HepG2 (cell line): ENCODE data around the gene RGS13. TPM values are rescaled to one million over a fixed set of nuclear protein-coding genes. Genes with fewer than 3 reads are reported as not detected.

Experiments used
- ATAC-seq: fragments of 200-7000 bp; cut with Tn5 transposase; 3 replicates; pipeline ENCODE4 v1.9.1; 2020; ENCODE audit warnings: mild to moderate bottlenecking, moderate library complexity
- BruUV-seq: library from RNA; stranded (reverse); fragments of 400-500 nt; replicated peaks from 2 replicates; lab custom pipeline; 2021; lab: Mats Ljungman, UMichigan
- CTCF ChIA-PET: fragments of 300-600 bp; formaldehyde crosslinking; extraction: SDS; loops from one replicate; lab custom pipeline; 2021; ENCODE audit warnings: low total read pairs, inconsistent platforms, low intra/inter-chr PET ratio; lab: Yijun Ruan, JAX
- POLR2A ChIA-PET: fragments of 350-600 bp; sonication (Branson Sonifier 250); formaldehyde crosslinking; loops from one replicate; lab custom pipeline; 2020; ENCODE audit warnings: antibody characterized with exemption, inconsistent platforms; lab: Yijun Ruan, JAX
- DNase-seq: peaks from one replicate; pipeline ENCODE4 v3.0.0-alpha.2; 2015; ENCODE audit warnings: low spot score
- FAIRE-seq: peaks from 3 replicates; lab custom pipeline; 2011; peaks lifted over from hg19 to GRCh38; lab: Jason Lieb, UNC
- H2AFZ ChIP-seq: one replicate; pipeline ENCODE4 v1.6.1; 2011; ENCODE audit warnings: low read length, inconsistent platforms
- H3K27ac ChIP-seq: fragments of 300-600 bp; 3 replicates; pipeline ENCODE4 v1.8.0; 2011; ENCODE audit warnings: mixed run types, mild to moderate bottlenecking, mixed read lengths, low read length, inconsistent platforms; ENCODE audit not compliant: insufficient read depth; ENCODE audit errors: extremely low read length
- H3K27me3 ChIP-seq, 2 experiments: fragments of 200-600 bp in 1 of 2; 2 replicates in 1 of 2; 3 replicates in 1 of 2; pipeline versions ENCODE4 v1.6.0 to v1.8.0; 2011; ENCODE audit warnings: low read length in 2 of 2, mild to moderate bottlenecking in 2 of 2, moderate library complexity in 2 of 2, inconsistent platforms in 1 of 2; ENCODE audit not compliant: insufficient read depth in 2 of 2, control insufficient read depth in 1 of 2
- H3K36me3 ChIP-seq, 2 experiments: fragments of 200-600 bp in 1 of 2; replicated peaks in 1 of 2; 2 replicates in 1 of 2; 3 replicates in 1 of 2; pipeline versions ENCODE4 v1.5.1 to v1.8.0; 2011; ENCODE audit warnings: low read length in 2 of 2, inconsistent platforms in 1 of 2; ENCODE audit not compliant: insufficient read depth in 2 of 2, control insufficient read depth in 1 of 2
- H3K4me1 ChIP-seq: 2 replicates; pipeline ENCODE4 v1.5.1; 2012; ENCODE audit warnings: low read length, inconsistent platforms; ENCODE audit not compliant: insufficient read depth
- H3K4me2 ChIP-seq: 2 replicates; pipeline ENCODE4 v1.6.0; 2011; ENCODE audit warnings: low read depth, low read length, inconsistent platforms
- H3K4me3 ChIP-seq, 3 experiments: fragments of 200-600 bp in 1 of 3; sonication (generic), shearing (Covaris generic) in 1 of 3; replicated peaks in 1 of 3; 2 replicates each; pipeline ENCODE4 v1.5.1; 2011 to 2016; ENCODE audit warnings: low read length in 3 of 3, inconsistent platforms in 2 of 3, low read depth in 2 of 3, mild to moderate bottlenecking in 2 of 3, control low read depth in 1 of 3, mixed read lengths in 1 of 3; ENCODE audit not compliant: insufficient read depth in 1 of 3
- H3K79me2 ChIP-seq: one replicate; pipeline ENCODE4 v1.6.1; 2011; ENCODE audit warnings: low read length, inconsistent platforms; ENCODE audit not compliant: insufficient read depth
- H3K9ac ChIP-seq: 2 replicates; pipeline ENCODE4 v1.6.0; 2011; ENCODE audit warnings: mild to moderate bottlenecking, low read depth, low read length, inconsistent platforms; ENCODE audit not compliant: insufficient read depth
- H3K9me3 ChIP-seq: 2 replicates; pipeline ENCODE4 v1.5.1; 2012; ENCODE audit warnings: mild to moderate bottlenecking, low read length
- H4K20me1 ChIP-seq: 2 replicates; pipeline ENCODE4 v1.6.0; 2011; ENCODE audit warnings: inconsistent platforms, mild to moderate bottlenecking, low read length, moderate library complexity; ENCODE audit not compliant: insufficient read depth
- BORCS8-MEF2B ChIP-seq: sonication (generic); formaldehyde crosslinking; IDR thresholded peaks from 2 replicates; pipeline ENCODE4 v1.8.0; 2022; ENCODE audit warnings: mild to moderate bottlenecking, missing genetic modification reagents
- CHD4 ChIP-seq: fragments of 200-600 bp; sonication (generic); IDR thresholded peaks from 2 replicates; pipeline ENCODE4 v1.7.0; 2017; ENCODE audit warnings: mild to moderate bottlenecking, low read length, borderline replicate concordance
- ELF1 ChIP-seq: sonication (generic); formaldehyde crosslinking; IDR thresholded peaks from 2 replicates; pipeline ENCODE4 v1.4.0; 2020; ENCODE audit warnings: missing genetic modification reagents
- GTF2F1 ChIP-seq: fragments of 150-350 bp; IDR thresholded peaks from 2 replicates; pipeline ENCODE4 v1.6.1; 2014; ENCODE audit warnings: low read length
- HNRNPK ChIP-seq: fragments of 200-400 bp; formaldehyde crosslinking; IDR thresholded peaks from 2 replicates; pipeline ENCODE4 v1.6.1; 2018; ENCODE audit warnings: low read length, low read depth, moderate library complexity, mild to moderate bottlenecking; ENCODE audit not compliant: poor library complexity, severe bottlenecking
- MTF1 ChIP-seq: sonication (generic); formaldehyde crosslinking; IDR thresholded peaks from 2 replicates; pipeline ENCODE4 v1.5.0; 2020; ENCODE audit warnings: missing genetic modification reagents
- RAD21 ChIP-seq: fragments of 450-650 bp; formaldehyde crosslinking; IDR thresholded peaks from 2 replicates; pipeline ENCODE4 v1.5.0; 2020; ENCODE audit warnings: mild to moderate bottlenecking
- ZFY ChIP-seq: sonication (generic); formaldehyde crosslinking; IDR thresholded peaks from 2 replicates; pipeline ENCODE4 v1.4.0; 2020; ENCODE audit warnings: missing genetic modification reagents
- ZNF274 ChIP-seq: sonication (generic); formaldehyde crosslinking; IDR thresholded peaks from 2 replicates; pipeline ENCODE4 v1.5.1; 2020; ENCODE audit warnings: mild to moderate bottlenecking, missing genetic modification reagents
- ZNF761 ChIP-seq: sonication (generic); formaldehyde crosslinking; conservative IDR thresholded peaks from 2 replicates; pipeline ENCODE4 v1.4.0; 2020; ENCODE audit warnings: mild to moderate bottlenecking, missing genetic modification reagents
- WGBS: methylation state at CpG from one replicate; pipeline ENCODE4 v1.1.6; 2017; ENCODE audit warnings: low lambda C conversion rate; 5-methylcytosine and 5-hydroxymethylcytosine counted together
- in situ Hi-C: cut with HindIII; loops from 2 replicates; pipeline ENCODE4 v1.10.0; 2017; ENCODE audit warnings: low pct_unique_long_range_greater_than_20kb; ENCODE audit not compliant: extremely low pct_ligation_motif_present
- intact Hi-C: fragments of 100-400 bp; cut with micrococcal nuclease; formaldehyde crosslinking; loops from one replicate; pipeline ENCODE4 v1.10.0; 2022; ENCODE audit not compliant: unreplicated experiment
- polyA plus RNA-seq, 8 experiments: library from polyadenylated mRNA; depleted of rRNA in 3 of 8; stranded (reverse) in 7 of 8; unstranded in 1 of 8; fragments of >200 nt; fragmentation: Illumina TruSeq in 4 of 8; extraction: Trizol in 4 of 8; gene quantifications; 2 replicates each; pipeline versions ENCODE4 v1.2.1 to v1.2.3, GENCODE V29; 2011 to 2016; ENCODE audit warnings: low read depth in 4 of 8, missing spikeins in 1 of 8, mixed read lengths in 1 of 8; ENCODE audit not compliant: insufficient read depth in 1 of 8
- total RNA-seq, 5 experiments: library from RNA; depleted of rRNA; stranded (reverse); fragments of >200 nt; fragmentation: Illumina TruSeq; extraction: Trizol; gene quantifications; 2 replicates each; pipeline ENCODE4 v1.2.3, GENCODE V29; 2016; ENCODE audit warnings: low read depth in 1 of 5
- TF ChIP-seq, protein P1 (sequence below): IDR thresholded peaks from 2 replicates; pipeline ENCODE4 v1.6.1; 2012; ENCODE audit warnings: low read length, improper control_type of control experiment

Gene RGS13
- total and polyA plus RNA-seq, 2 of the 13 experiments (the other 11 are each of a cell fraction or from before 2014, with no cell fraction given), result not detected

- H3K4me1 ChIP-seq, result peaks cover 28% of the 10 kb centered on the region
- WGBS, result 65% methylated on average over 1 of the region's 1 CpG
- H3K79me2 ChIP-seq, result no peaks in the 10 kb centered on the region
- BruUV-seq, result no TSS peak
- no peaks in the 10 kb centered on the region for H4K20me1 ChIP-seq
- DNase-seq, result no peak
- ChIA-PET CTCF (no interaction called here), POLR2A (no interaction called here)
- no peak overlapping the region for H3K4me3 ChIP-seq
- no peaks in the 10 kb centered on the region for H3K27me3 ChIP-seq
- no peak overlapping the region for H3K9ac ChIP-seq
- in situ Hi-C loops (no loop called here), intact Hi-C loops (no loop called here)
- H3K27ac ChIP-seq, result no peak overlapping the region
- no peak for ATAC-seq
- no peak overlapping the region for H3K4me2 ChIP-seq
- FAIRE-seq, result no peak
- H2AFZ ChIP-seq, result no peak overlapping the region
- no peaks in the 10 kb centered on the region for H3K9me3 ChIP-seq
- TF ChIP-seq RAD21 (CRISPR knock-in tag), result no peak
- no peak for TF ChIP-seq ZFY (CRISPR knock-in tag)
- TF ChIP-seq BORCS8-MEF2B (CRISPR knock-in tag), result no peak
- no peaks in the 10 kb centered on the region for H3K36me3 ChIP-seq
These were observed 7.4 kb upstream of the RGS13 start for GRCh38 chr1:192628396-192629057.

DNA sequence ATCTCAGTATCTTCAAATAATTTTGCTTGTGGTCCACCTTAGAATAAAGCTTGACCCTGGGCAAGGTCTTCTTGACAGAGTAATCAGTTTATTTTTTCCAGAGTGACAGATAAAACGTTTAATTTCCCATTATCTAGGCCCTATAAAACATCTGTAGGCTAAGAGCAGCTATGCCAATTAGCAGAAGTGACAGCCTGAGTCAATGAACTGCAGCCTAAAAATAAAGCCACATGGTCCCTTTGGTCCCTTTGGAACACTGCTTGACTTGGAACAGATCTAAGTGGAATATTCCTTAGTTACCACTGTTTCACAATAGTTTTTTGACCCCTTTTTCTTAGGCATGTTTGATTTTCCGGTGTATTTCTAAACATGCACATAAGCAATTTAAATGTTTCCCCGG is 6.3 kb upstream of the RGS13 start:
- 31% methylated on average over 3 of the region's 3 CpGs for whole genome bisulfite sequencing
- H3K27ac ChIP-seq, result no peak overlapping the region
- intact Hi-C loops, result no loop called here
- ChIA-PET CTCF (no interaction called here), POLR2A (no interaction called here)
- no peaks in the 10 kb centered on the region for H3K27me3 ChIP-seq
- H3K4me3 ChIP-seq, result no peak overlapping the region
- no peaks in the 10 kb centered on the region for H3K79me2 ChIP-seq
- no TSS peak for BruUV-seq
- in situ Hi-C loops, result no loop called here
- FAIRE-seq (no peak), DNase-seq (no peak), ATAC-seq (no peak)
- no peaks in the 10 kb centered on the region for H3K9me3 ChIP-seq
- peaks cover 32% of the 10 kb centered on the region for H3K4me1 ChIP-seq
- no peaks in the 10 kb centered on the region for H3K36me3 ChIP-seq
- H2AFZ ChIP-seq, result no peak overlapping the region
- no peak overlapping the region for H3K9ac ChIP-seq
- H3K4me2 ChIP-seq, result no peak overlapping the region
- H4K20me1 ChIP-seq, result no peaks in the 10 kb centered on the region
- TF ChIP-seq, protein P1, sequence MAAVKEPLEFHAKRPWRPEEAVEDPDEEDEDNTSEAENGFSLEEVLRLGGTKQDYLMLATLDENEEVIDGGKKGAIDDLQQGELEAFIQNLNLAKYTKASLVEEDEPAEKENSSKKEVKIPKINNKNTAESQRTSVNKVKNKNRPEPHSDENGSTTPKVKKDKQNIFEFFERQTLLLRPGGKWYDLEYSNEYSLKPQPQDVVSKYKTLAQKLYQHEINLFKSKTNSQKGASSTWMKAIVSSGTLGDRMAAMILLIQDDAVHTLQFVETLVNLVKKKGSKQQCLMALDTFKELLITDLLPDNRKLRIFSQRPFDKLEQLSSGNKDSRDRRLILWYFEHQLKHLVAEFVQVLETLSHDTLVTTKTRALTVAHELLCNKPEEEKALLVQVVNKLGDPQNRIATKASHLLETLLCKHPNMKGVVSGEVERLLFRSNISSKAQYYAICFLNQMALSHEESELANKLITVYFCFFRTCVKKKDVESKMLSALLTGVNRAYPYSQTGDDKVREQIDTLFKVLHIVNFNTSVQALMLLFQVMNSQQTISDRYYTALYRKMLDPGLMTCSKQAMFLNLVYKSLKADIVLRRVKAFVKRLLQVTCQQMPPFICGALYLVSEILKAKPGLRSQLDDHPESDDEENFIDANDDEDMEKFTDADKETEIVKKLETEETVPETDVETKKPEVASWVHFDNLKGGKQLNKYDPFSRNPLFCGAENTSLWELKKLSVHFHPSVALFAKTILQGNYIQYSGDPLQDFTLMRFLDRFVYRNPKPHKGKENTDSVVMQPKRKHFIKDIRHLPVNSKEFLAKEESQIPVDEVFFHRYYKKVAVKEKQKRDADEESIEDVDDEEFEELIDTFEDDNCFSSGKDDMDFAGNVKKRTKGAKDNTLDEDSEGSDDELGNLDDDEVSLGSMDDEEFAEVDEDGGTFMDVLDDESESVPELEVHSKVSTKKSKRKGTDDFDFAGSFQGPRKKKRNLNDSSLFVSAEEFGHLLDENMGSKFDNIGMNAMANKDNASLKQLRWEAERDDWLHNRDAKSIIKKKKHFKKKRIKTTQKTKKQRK, result no peak
- no peak for TF ChIP-seq ELF1 (CRISPR knock-in tag)
- no peak for TF ChIP-seq ZNF761
- no peak for TF ChIP-seq CHD4
- TF ChIP-seq MTF1 (CRISPR knock-in tag), result no peak
- TF ChIP-seq ZNF274, result no peak
- TF ChIP-seq HNRNPK, result no peak
- TF ChIP-seq GTF2F1, result no peak
